T-helper 22 cell (primary cell): ENCODE data around the gene REN.
A peak's percentile ranks its signal among the peaks of the same experiment; 100 is the strongest.

ENCODE experiments used
- DNase-seq: peaks from one replicate; pipeline ENCODE4 v3.0.0-alpha.2; 2020; ENCODE audit warnings: low read depth

The REN gene

DNA sequence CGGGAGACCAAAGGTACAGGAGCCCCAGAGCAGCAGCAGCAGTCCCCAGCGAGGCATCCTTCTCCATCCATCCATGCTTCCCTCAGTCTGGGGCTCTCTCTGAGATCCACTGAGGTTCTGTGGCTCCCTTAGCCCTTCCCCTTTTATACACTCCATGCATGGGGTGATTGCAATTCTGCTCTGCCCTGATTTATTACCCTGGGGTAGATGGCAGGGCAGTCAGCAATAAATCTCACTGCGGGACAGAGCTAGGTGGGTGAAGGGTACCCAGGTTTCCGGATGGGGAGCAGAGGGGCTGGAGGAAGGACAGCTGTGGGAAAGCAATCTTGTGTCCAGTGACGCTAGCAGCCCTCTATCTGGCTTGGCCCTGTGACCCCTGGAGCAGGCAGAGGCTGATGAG, at the start of gene REN:
Gene REN, minus strand, starts transcription at position 119 of the 400 bp plus-strand sequence. Its CDS starts 44 bp downstream, at position 75.
- no peak for DNase-seq

- DNase-seq = no peak
Observed at GRCh38 chr1:204213668-204214662, 47.8 kb upstream of the REN start, which contains the start of gene GOLT1A. Gene GOLT1A, minus strand, starts transcription at chr1:204213988. Its CDS starts 82 bp downstream, at chr1:204213906.

- DNase-seq = no peak
Observed at GRCh38 chr1:204212715-204213114, 46.6 kb upstream of the REN start.

DNA sequence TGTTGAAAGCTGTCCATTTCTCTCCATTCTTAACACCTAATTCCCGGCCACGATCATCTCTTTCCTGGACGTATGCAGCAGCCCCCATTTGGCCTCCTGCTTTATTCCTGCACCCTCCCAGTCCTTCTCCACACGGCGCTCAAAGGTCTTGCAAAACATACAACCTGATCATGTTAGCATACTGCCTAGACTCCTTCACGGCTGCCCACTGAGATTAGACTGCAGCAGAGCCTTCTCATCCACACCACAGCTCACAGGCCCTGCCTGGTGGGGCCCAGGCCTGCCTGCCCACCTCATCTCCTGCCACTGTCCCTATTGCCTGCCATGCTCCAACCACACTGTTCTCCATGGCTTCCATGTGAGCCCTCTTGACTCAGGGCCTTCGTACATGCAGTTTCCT, 44.9 kb upstream of the REN start:
- no peak for DNase-seq

GRCh38 chr1:204207136-204207616, 41.0 kb upstream of the REN start:
- peak; percentile 26 for DNase-seq

- DNase-seq = no peak
Observed at GRCh38 chr1:204206121-204206520, 40.0 kb upstream of the REN start.

- no peak for DNase-seq
Observed at GRCh38 chr1:204205486-204205885, 39.3 kb upstream of the REN start.

DNA sequence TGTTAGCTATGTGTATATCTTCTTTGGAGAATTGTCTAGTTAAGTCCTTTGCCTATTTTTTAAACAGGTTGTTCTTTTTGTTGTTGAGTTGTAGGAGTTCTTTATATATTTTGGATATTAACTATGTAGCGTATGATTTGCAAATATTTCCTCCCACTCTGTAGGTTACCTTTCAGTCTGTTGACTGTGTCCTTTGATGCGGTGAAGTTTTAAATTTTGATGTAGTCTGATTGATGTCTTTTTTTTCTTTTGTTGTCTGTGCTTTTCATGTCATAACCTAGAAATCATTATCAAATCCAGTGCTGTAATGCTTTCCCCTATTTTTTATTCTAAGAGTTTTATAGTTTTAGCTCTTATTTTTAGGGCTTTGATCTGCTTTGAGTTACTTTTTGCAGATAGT, 38.8 kb upstream of the REN start:
- no peak for DNase-seq

DNA sequence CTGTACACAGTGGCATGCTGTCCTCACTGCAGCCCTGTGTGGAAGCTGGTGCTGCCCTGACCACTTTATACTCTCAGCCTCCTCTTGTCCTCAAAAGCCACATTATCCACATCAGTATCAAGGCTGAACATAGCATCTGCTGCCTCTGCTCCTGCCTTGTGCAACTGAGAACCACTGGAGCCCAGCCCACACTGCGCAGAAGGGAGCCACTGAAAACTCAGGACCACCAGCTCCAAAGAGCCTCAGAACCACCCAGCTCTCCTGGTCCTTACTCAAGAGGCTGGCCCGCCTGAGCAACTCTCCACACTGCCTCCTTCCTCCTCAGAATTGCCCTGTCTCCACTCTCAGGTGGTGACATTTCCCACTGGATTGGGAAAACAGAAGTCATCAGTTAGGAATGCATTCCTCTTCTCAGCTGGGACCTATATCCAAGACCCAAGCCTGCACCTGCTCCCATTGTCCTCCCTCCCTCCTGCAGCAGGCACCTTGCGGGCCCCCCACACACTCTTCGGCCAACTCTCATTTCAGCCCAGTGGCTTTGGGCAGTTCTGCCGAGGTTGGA, 37.1 kb upstream of the REN start:
- DNase-seq = no peak

- no peak for DNase-seq
Observed at GRCh38 chr1:204202481-204202880, 36.3 kb upstream of the REN start.

- no peak for DNase-seq
Observed at GRCh38 chr1:204201348-204202040, 35.4 kb upstream of the REN start.

- DNase-seq = no peak
Observed at GRCh38 chr1:204199579-204199978, 33.4 kb upstream of the REN start.

- DNase-seq = no peak
Observed at GRCh38 chr1:204198348-204199340, 32.5 kb upstream of the REN start.

DNA sequence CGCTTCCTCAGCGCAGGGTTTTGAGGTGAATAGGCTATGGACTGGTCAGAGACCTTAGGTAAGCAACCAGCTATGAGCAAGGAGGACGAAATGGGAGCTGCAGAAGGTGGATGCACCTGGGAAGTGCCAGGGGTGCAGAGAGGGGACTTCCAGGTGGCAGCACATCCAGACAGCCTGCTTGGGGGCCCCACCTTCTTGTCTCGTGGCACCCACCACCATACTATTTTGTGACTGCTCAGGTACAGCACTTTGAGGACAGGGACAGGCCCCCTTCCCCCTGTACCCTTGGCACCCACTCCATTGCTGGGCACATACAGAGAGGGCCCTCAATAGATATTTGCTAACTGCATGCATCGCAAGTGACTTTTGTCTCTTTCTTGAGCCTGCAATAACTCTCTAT, 30.9 kb upstream of the REN start:
- DNase-seq = no peak

- DNase-seq = no peak
Observed at GRCh38 chr1:204196068-204196795, 30.1 kb upstream of the REN start, which contains the start of gene KISS1. Gene KISS1, minus strand, starts transcription at chr1:204196491. Its CDS starts 3,615 bp downstream, at chr1:204192876.

DNA sequence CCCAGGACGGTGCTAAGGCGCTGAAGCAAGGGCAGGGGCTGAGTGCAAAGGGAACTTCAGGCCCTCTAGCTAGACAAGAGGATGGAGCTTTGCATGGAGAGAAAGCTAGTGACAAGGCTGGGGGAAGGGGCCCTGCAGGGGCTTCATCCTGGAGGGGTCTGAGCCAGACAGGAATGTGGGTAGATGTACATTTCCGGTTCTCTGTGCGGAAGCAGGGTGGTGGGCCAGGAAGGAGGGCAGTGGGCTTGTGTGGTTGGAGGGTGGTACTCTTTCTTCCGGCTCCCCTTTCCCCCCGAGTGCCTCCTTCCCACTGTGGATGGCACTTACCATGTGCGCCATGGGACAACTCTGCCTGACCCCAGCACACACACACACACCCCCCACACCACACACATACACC, 28.6 kb upstream of the REN start:
- DNase-seq = no peak

DNA sequence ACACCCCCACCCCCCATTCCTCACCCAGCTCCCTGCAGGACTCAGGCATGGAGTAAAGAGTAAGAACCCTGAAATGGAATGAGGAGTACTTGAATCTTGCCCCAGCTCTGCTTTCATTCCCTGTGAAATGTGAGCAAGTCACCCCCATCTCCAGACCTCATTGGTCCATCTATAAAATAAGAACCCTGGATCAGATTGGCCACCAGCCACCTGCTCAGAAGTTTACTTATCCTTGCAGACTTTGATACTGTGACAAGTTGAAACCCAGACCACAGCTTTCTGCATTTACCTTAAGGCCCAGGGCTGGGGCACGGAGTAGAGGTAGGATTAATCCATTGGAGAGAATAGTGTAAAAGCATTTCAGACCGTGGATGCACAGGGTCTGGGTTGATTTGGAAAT, 27.9 kb upstream of the REN start:
- no peak for DNase-seq

DNA sequence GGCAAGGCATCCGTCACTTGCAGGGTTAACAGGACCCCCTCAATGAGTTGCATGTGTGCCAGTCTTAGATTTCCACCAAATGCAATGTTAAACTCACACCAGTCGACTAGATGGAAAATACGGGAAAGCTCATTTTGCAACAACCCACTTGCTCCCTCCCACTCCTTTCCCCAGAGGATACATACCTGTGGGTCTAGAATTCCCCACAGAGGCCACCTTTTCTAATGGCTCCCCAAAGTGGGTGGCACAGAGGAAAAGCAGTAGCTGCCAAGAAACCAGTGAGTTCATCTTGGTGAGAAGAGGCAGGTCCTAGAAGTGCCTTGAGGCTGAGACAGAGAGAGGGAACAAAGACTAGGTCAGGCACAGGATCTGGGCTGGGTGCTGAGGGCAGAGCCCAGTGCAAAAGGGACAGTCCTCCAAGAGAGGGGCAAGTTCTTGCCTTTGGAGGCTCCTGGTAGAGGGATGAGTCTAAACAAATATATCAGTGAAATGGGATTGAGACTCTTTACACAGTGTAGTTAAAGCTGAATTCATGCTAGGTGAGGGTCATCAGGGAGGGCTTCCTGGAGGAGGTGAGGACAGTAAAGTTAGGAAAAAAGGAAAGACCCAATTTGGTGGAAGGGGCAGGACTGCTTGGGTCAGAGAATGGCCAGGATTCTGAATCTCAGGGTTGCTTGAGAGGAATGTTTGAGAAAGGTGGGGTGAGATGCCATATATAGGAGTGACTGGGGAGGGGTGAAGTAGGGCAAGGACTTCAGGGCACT, 26.6 kb upstream of the REN start:
- no peak for DNase-seq

- DNase-seq = no peak
Observed at GRCh38 chr1:204192046-204192445, 25.9 kb upstream of the REN start.

GRCh38 chr1:204191456-204191855, 25.3 kb upstream of the REN start:
- no peak for DNase-seq
